ENCODE results near the gene LRRC26. TPM values are rescaled to one million over a fixed set of nuclear protein-coding genes. Genes with fewer than 3 reads are reported as not detected.

Gene LRRC26
- total and polyA plus RNA-seq, 4 donors: not detected

- H3K27me3 ChIP-seq (ENCODE audit: control insufficient read depth in 1 of 2, insufficient read depth in 2 of 2, low read length in 1 of 2): peaks cover 0 to 2% of the 10 kb centered on the region in 2 donors
- no peak for ATAC-seq (ENCODE audit: low FRiP score)
- intact Hi-C loops (cut with DNase I): no loop called here
- WGBS, 2 donors: 77 to 80% methylated on average over 25 to 32 of the region's 32 CpGs
- no peak for DNase-seq
- H3K4me3 ChIP-seq (ENCODE audit: low read length in 2 of 2): no peak overlapping the region
- H3K4me1 ChIP-seq (ENCODE audit: control insufficient read depth in 1 of 2, insufficient read depth in 2 of 2, low read length in 2 of 2): no peaks in the 10 kb centered on the region
- H3K27ac ChIP-seq (ENCODE audit: low read depth in 1 of 2, low read length in 2 of 2): no peak overlapping the region
- H3K9me3 ChIP-seq (ENCODE audit: control insufficient read depth, low read length): no peaks in the 10 kb centered on the region
- H3K36me3 ChIP-seq (ENCODE audit: control insufficient read depth in 1 of 2, insufficient read depth in 2 of 2, low read length in 1 of 2): no peaks in the 10 kb centered on the region
Measured at GRCh38 chr9:137165250-137165836, 4.5 kb downstream of the LRRC26 start.

- Histone ChIP-seq H3K27ac (ENCODE audit: low read depth in 1 of 2, low read length in 2 of 2) (no peak overlapping the region), H3K36me3 (ENCODE audit: control insufficient read depth in 1 of 2, insufficient read depth in 2 of 2, low read length in 1 of 2) (no peaks in the 10 kb centered on the region), H3K9me3 (ENCODE audit: control insufficient read depth, low read length) (no peaks in the 10 kb centered on the region), H3K27me3 (ENCODE audit: control insufficient read depth in 1 of 2, insufficient read depth in 2 of 2, low read length in 1 of 2) (peaks cover 0 to 2% of the 10 kb centered on the region in 2 donors), H3K4me1 (ENCODE audit: control insufficient read depth in 1 of 2, insufficient read depth in 2 of 2, low read length in 2 of 2) (no peaks in the 10 kb centered on the region), H3K4me3 (ENCODE audit: low read length in 2 of 2) (no peak overlapping the region)
- WGBS, 2 donors: 57 to 64% methylated on average over 34 of the region's 34 CpGs
- ATAC-seq (ENCODE audit: low FRiP score) (no peak), DNase-seq (no peak)
- intact Hi-C loops (cut with DNase I): no loop called here
Measured at GRCh38 chr9:137164370-137165249, 5.2 kb downstream of the LRRC26 start.

- no peaks in the 10 kb centered on the region for H3K36me3 ChIP-seq (ENCODE audit: control insufficient read depth in 1 of 2, insufficient read depth in 2 of 2, low read length in 1 of 2)
- intact Hi-C loops (cut with DNase I): no loop called here
- H3K9me3 ChIP-seq (ENCODE audit: control insufficient read depth, low read length): no peaks in the 10 kb centered on the region
- H3K27ac ChIP-seq (ENCODE audit: low read depth in 1 of 2, low read length in 2 of 2): no peak overlapping the region
- DNase-seq (no peak), ATAC-seq (ENCODE audit: low FRiP score) (no peak)
- 81 to 82% methylated on average over 22 of the region's 22 CpGs for WGBS, 2 donors
- H3K4me3 ChIP-seq (ENCODE audit: low read length in 2 of 2): no peak overlapping the region
- H3K4me1 ChIP-seq (ENCODE audit: control insufficient read depth in 1 of 2, insufficient read depth in 2 of 2, low read length in 2 of 2): no peaks in the 10 kb centered on the region
- peaks cover 0 to 2% of the 10 kb centered on the region in 2 donors for H3K27me3 ChIP-seq (ENCODE audit: control insufficient read depth in 1 of 2, insufficient read depth in 2 of 2, low read length in 1 of 2)
Measured at GRCh38 chr9:137163805-137164204, 6.0 kb downstream of the LRRC26 start.

DNA sequence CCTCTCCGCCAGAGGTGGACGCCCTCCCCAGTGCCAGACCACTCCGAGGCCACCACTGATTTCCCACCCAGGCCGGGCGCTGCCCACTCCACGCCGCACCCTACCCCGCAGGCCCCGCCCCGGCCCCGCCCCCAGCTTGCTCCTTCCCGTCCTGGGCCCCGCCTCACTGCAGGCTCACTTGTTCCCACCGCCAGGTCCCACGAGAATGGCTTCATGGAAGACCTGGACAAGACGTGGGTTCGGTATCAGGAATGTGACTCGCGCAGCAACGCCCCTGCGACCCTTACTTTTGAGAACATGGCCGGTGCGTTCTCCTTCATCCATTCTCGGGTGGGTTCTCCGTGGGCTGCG lies 6.5 kb downstream of the LRRC26 start:
- ATAC-seq (ENCODE audit: low FRiP score): no peak
- Histone ChIP-seq H3K27ac (ENCODE audit: low read depth in 1 of 2, low read length in 2 of 2) (no peak overlapping the region), H3K4me1 (ENCODE audit: control insufficient read depth in 1 of 2, insufficient read depth in 2 of 2, low read length in 2 of 2) (no peaks in the 10 kb centered on the region), H3K9me3 (ENCODE audit: control insufficient read depth, low read length) (no peaks in the 10 kb centered on the region), H3K36me3 (ENCODE audit: control insufficient read depth in 1 of 2, insufficient read depth in 2 of 2, low read length in 1 of 2) (no peaks in the 10 kb centered on the region), H3K27me3 (ENCODE audit: control insufficient read depth in 1 of 2, insufficient read depth in 2 of 2, low read length in 1 of 2) (peaks cover 0 to 2% of the 10 kb centered on the region in 2 donors), H3K4me3 (ENCODE audit: low read length in 2 of 2) (no peak overlapping the region)
- whole genome bisulfite sequencing, 2 donors: 27 to 29% methylated on average over 24 to 26 of the region's 26 CpGs
- DNase-seq: no peak
- intact Hi-C loops (cut with DNase I): no loop called here

- WGBS, 2 donors: 2 to 6% methylated on average over 61 to 74 of the region's 74 CpGs
Measured at GRCh38 chr9:137162505-137163364, 7.1 kb downstream of the LRRC26 start.

GRCh38 chr9:137161558-137162486 lies 8.0 kb downstream of the LRRC26 start:
- DNase-seq (no peak), ATAC-seq (ENCODE audit: low FRiP score) (no peak)
- Histone ChIP-seq H3K4me3 (ENCODE audit: low read length in 2 of 2) (no peak overlapping the region), H3K4me1 (ENCODE audit: control insufficient read depth in 1 of 2, insufficient read depth in 2 of 2, low read length in 2 of 2) (no peaks in the 10 kb centered on the region), H3K27ac (ENCODE audit: low read depth in 1 of 2, low read length in 2 of 2) (no peak overlapping the region), H3K27me3 (ENCODE audit: control insufficient read depth in 1 of 2, insufficient read depth in 2 of 2, low read length in 1 of 2) (peaks cover 0 to 1% of the 10 kb centered on the region in 2 donors), H3K36me3 (ENCODE audit: control insufficient read depth in 1 of 2, insufficient read depth in 2 of 2, low read length in 1 of 2) (no peaks in the 10 kb centered on the region), H3K9me3 (ENCODE audit: control insufficient read depth, low read length) (no peaks in the 10 kb centered on the region)
- WGBS, 2 donors: 1 to 4% methylated on average over 48 to 69 of the region's 71 CpGs
- intact Hi-C loops (cut with DNase I): no loop called here

More at GRCh38 chr9:137162505-137163364, 7.1 kb downstream of the LRRC26 start:
- H3K36me3 ChIP-seq (ENCODE audit: control insufficient read depth in 1 of 2, insufficient read depth in 2 of 2, low read length in 1 of 2): no peaks in the 10 kb centered on the region
- no peak overlapping the region for H3K27ac ChIP-seq (ENCODE audit: low read depth in 1 of 2, low read length in 2 of 2)
- H3K4me3 ChIP-seq (ENCODE audit: low read length in 2 of 2): no peak overlapping the region
- intact Hi-C loops (cut with DNase I): no loop called here
- H3K4me1 ChIP-seq (ENCODE audit: control insufficient read depth in 1 of 2, insufficient read depth in 2 of 2, low read length in 2 of 2): no peaks in the 10 kb centered on the region
- H3K9me3 ChIP-seq (ENCODE audit: control insufficient read depth, low read length): no peaks in the 10 kb centered on the region
- no peak for ATAC-seq (ENCODE audit: low FRiP score)
- peaks cover 0 to 2% of the 10 kb centered on the region in 2 donors for H3K27me3 ChIP-seq (ENCODE audit: control insufficient read depth in 1 of 2, insufficient read depth in 2 of 2, low read length in 1 of 2)
- no peak for DNase-seq

DNA sequence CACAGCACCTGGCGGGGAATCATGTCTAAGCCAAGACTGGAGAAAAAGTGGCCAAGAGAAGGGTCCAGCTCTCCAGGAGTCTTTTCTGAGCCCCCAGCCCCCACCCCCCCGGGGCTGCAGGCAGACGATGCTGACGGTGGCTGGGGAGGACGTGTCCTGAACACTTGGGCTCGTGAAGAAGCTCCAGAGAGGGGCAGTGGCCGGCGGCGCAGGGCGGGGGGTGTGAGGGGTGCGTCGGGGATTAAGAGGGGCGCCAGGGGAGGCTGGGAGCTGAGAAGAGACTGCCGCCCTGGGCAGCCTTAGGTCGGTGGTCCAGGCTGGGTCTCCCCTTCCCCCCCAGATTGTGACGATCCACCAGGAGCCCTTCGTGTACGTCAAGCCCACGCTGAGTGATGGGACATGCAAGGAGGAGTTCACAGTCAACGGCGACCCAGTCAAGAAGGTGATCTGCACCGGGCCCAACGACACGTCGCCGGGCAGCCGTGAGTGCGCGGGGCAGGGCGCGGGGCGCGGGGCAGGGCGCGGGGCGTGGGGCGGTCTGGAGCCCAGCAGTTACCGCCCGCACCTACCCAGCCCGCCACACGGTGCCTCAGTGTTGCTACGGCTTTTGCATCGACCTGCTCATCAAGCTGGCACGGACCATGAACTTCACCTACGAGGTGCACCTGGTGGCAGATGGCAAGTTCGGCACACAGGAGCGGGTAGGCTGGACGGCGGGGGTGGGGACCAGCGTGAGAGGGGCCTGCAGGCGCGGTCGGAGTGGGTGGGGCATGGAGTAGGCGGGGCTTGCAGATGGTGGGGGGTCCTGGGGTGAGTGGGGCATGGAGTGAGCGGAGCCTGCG lies 8.9 kb downstream of the LRRC26 start:
- no peaks in the 10 kb centered on the region for H3K27me3 ChIP-seq (ENCODE audit: control insufficient read depth in 1 of 2, insufficient read depth in 2 of 2, low read length in 1 of 2)
- WGBS, 2 donors: 23 to 28% methylated on average over 42 to 56 of the region's 56 CpGs
- ATAC-seq (ENCODE audit: low FRiP score): no peak
- no peak overlapping the region for H3K4me3 ChIP-seq (ENCODE audit: low read length in 2 of 2)
- no peaks in the 10 kb centered on the region for H3K36me3 ChIP-seq (ENCODE audit: control insufficient read depth in 1 of 2, insufficient read depth in 2 of 2, low read length in 1 of 2)
- intact Hi-C loops (cut with DNase I): no loop called here
- no peaks in the 10 kb centered on the region for H3K4me1 ChIP-seq (ENCODE audit: control insufficient read depth in 1 of 2, insufficient read depth in 2 of 2, low read length in 2 of 2)
- no peak overlapping the region for H3K27ac ChIP-seq (ENCODE audit: low read depth in 1 of 2, low read length in 2 of 2)
- H3K9me3 ChIP-seq (ENCODE audit: control insufficient read depth, low read length): no peaks in the 10 kb centered on the region
- no peak for DNase-seq
